H54 (cell line): ENCODE results near the gene FAM111A.

ENCODE experiments used
- DNase-seq: peaks from one replicate; pipeline ENCODE4 v3.0.0; 2011; ENCODE audit warnings: low spot score, mixed read lengths; ENCODE audit not compliant: insufficient read length
- FAIRE-seq: peaks from 3 replicates; lab custom pipeline; 2011; peaks lifted over from hg19 to GRCh38; lab: Jason Lieb, UNC
- POLR2A ChIP-seq: IDR thresholded peaks from 2 replicates; pipeline ENCODE4 v1.6.1; 2011; ENCODE audit warnings: low read depth, mild to moderate bottlenecking, low read length

Gene FAM111A

DNA sequence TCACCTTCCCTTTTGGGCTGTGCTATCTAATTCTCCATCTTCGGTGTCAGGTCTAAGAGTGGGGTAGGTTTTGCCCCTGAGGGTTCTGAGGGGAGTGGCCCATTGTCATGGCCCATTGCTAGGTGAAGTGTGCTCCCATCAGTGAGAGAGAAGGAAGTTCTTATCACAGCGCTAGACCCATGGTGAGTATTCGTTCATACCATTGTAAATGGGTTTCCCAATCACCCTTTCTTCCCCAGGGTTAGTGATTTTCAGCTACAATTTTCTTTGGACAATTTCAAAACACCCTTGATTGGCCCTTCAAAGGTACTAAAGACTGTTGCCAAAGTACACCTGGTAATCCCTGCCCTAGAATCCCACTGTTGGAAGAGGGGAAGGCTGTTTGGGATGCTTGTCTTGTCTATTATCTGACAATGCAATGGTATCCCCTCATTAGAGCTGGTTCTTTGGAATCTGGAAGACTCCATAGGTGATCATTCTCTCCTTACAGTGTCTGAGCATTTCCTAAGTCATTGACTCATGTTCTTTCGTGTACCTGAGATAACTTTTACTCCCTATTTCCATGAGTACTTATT is 49.9 kb downstream of the FAM111A start:
- DNase-seq (no peak), FAIRE-seq (no peak)
- no peak for TF ChIP-seq POLR2A

DNA sequence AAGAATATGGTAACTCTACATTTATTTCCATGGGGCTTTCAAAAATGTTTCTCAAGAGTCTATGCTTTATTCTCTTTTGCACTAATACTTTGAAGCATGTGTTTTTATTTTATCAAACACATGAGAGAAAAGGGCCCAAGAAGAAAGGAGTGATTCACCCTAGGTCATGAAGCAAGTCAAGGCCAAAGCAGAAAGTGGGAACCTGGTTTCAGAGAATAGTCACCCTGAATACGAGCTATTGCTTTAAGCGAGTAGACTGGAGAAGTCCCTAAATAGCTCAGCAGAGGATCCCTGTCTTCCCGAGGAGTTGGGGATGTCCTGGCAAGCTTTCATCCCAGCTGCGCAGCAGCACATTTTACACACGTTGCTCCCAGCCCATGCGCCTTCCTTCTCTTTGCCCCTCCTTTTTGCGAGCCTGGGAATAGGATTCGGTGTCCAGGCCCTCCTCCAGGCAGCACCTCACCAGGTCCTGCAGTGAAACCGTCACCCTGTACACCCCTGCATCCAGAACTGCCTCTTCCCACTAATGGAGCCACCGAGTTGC is 51.0 kb downstream of the FAM111A start:
- no peak for TF ChIP-seq POLR2A
- FAIRE-seq (no peak), DNase-seq (no peak)

DNA sequence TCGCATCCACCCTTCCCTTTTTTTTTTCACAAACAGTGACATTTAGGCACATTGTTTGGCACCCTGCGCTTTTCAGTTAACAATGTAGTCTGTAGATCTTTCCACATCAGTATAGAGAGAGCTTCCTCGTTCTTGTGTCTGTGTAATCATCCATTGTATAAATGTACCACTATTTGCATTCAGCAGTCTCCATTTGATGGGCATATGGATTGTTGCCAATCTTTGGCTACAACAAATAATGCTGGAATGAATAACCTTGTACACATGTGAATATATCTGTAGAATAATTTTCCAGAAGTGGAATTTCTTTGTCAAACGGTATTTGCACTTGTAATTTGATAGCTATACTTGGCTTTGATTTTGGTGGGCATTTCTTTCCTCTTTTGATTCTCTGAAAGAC is 52.9 kb downstream of the FAM111A start:
- no peak for TF ChIP-seq POLR2A
- FAIRE-seq (no peak), DNase-seq (no peak)

DNA sequence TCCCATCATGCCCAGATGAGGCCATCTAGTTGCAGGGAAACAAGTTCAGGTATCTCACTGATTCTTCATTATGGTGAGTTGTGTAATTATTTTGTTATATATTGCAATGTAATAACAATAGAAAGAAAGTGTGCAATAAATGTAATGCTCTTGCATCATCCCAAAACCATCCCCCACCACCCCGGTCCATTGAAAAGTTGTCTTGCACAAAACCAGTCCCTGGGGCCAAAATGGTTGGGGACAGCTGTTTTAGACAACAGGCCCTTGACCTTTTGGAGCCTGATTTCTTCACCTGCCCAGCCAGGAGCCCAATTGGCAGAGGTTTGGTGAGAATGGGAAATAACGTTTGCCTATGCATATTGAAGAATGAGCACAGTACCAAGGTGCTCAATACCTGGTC is 54.1 kb downstream of the FAM111A start:
- FAIRE-seq = no peak
- TF ChIP-seq POLR2A = no peak
- no peak for DNase-seq

DNA sequence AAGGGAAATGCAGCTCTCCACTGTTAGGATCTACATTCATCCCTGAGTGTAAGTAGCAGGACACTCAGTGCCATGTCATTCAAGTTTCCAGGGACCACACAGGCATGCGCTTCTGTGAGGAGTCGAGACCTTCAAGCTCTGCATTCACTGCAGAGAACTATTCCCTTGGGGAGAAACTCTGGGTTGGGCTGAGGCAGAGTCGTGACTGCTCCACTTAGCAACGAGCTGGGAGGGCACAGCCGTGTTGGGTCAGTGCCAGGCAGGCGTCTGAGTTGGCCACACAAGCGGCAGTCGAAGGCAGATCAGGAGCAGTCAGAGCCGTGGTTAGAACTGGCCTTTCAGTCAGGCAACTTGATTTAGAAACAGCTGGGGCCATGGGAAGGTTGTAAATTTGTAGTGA is 55.3 kb downstream of the FAM111A start:
- DNase-seq (no peak), FAIRE-seq (no peak)
- TF ChIP-seq POLR2A = no peak

DNA sequence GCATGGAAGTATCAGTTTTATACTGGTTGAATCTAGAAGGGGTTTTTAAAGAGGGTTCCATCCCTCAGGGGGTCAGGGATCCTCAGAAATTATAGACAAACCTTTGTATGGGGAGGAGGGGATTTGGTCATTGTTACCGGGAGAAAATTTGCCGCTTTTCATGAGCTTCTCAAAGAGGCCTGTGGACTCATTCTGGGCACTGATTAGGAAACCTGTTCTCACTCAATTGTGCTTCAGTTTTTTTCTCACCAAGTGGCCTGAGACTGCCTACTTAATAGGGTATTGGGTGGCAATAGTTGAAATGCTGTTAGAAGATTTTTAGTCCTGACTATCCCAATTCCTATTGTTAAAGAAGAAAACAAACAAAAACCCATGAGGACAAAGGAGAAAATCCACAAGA is 56.1 kb downstream of the FAM111A start:
- no peak for FAIRE-seq
- no peak for TF ChIP-seq POLR2A
- no peak for DNase-seq

DNA sequence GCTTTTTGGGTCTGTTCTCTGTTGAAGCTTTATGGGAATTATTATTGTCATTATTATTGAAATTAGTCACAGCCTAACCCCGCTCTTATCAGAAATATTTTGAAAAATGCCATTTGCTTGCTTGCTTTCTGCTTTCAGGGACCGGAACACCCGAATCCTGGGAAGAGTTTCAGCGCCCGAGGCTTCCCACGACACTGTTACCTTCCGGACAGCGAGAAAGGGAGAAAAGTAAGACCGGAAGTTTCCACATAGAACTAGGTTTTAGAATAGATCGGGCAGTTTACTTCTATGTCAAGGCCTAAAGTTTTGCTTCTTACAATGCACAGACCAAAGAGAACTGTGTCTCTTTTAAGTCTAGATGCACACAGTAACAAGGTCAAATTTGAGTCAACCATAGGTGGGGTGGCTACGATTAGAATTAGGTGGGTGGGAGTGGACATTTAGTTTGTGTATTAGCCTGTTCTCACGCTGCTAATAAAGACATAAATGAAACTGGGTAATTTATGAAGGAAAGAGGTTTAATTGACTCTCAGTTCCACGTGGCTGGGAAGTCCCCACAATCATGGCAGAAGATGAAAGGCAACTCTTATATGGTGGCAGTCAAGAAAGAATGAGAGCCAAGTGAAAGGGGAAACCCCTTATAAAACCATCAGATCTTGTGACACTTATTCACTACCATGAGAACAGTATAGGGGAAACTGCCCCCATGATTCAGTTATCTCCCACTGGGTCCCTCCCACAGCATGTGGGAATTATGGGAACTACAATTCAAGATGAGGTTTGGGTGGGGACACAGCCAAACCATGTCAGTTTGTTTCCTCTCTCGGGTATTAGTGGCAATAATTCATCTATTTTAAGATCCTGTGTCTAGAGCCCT is 57.1 kb downstream of the FAM111A start:
- DNase-seq = no peak
- FAIRE-seq = no peak

DNA sequence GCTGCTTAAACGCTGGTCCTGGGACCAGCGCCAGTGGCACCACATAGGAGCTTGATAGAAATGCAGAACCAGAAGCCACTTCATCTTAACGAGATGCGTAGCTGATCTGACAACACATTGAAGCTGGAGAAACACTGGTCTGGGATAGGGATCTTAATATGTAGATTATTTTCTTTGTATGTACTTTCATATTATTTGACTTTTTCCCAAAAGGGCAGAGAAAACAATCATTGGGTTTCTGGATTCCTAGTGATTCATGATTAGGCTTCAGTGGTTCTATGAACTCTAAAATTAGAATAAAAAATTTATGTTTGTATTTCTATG is 57.7 kb downstream of the FAM111A start:
- TF ChIP-seq POLR2A = no peak
- no peak for DNase-seq
- no peak for FAIRE-seq

More for the DNA sequence above, 57.1 kb downstream of the FAM111A start:
- no peak for TF ChIP-seq POLR2A

DNA sequence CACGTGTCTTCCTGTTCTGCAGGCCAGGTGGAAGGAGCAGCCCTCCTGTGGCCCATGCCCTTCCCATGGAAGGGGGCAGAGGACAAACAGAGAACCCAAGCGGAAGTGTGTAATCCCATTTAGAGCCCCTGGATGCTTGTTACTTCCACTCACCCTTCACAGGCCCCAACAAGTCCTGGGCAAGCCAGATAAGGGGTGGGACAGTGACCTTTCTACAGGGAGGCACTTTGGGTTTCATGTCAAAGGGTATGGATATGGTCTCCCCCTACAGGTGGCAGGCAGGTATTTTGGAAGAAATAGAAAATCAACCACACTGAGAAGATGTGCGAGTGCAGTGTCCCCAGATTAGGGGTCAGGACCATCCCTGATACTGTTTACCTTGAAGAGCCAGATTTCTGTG is 58.7 kb downstream of the FAM111A start:
- FAIRE-seq (no peak), DNase-seq (no peak)
- TF ChIP-seq POLR2A = no peak
